HCT116 (cell line): ENCODE data around the gene LMLN. TPM values are rescaled to one million over a fixed set of nuclear protein-coding genes. Genes with fewer than 3 reads are reported as not detected.

Source experiments
- ATAC-seq: fragments of 200-7000 bp; cut with Tn5 transposase; 2 replicates; pipeline ENCODE4 v1.9.1; 2020; ENCODE audit warnings: mild to moderate bottlenecking, moderate library complexity
- BruUV-seq: library from RNA; stranded (reverse); fragments of 400-500 nt; replicated peaks from 2 replicates; lab custom pipeline; 2021; lab: Mats Ljungman, UMichigan
- CTCF ChIA-PET: fragments of 300-600 bp; sonication (Branson Sonifier 250); formaldehyde crosslinking; loops from one replicate; lab custom pipeline; 2021; ENCODE audit warnings: antibody characterized with exemption; lab: Charles Lee
- POLR2A ChIA-PET: fragments of 300-600, 350-600 bp; sonication (Branson Sonifier 250); formaldehyde crosslinking; loops from one replicate; lab custom pipeline; 2021; ENCODE audit warnings: antibody characterized with exemption; lab: Charles Lee
- RAD21 ChIA-PET, 2 experiments: fragments of 300-600 bp; sonication (Branson Sonifier 250); formaldehyde crosslinking; loops; one replicate each; lab custom pipeline; 2023; ENCODE audit warnings: low total read pairs in 2 of 2; ENCODE audit not compliant: uncharacterized antibody in 2 of 2, unreplicated experiment in 2 of 2, low non-redundant PET in 1 of 2; lab: Charles Lee
- DNase-seq: peaks from one replicate; pipeline ENCODE4 v3.0.0-alpha.2; 2010; ENCODE audit warnings: low read depth, low spot score
- H2AFZ ChIP-seq: fragments of 200-600 bp; shearing (Covaris generic), sonication (generic); 2 replicates; pipeline ENCODE4 v1.6.1; 2017; ENCODE audit warnings: low read depth, mixed run types, mixed read lengths, antibody characterized with exemption, low read length; ENCODE audit not compliant: poor library complexity, severe bottlenecking
- H3K27ac ChIP-seq: 2 replicates; pipeline ENCODE4 v1.5.1; 2012; ENCODE audit warnings: low read depth, low read length
- H3K27me3 ChIP-seq: fragments of 200-600 bp; sonication (generic); 2 replicates; pipeline ENCODE4 v1.6.1; 2016; ENCODE audit warnings: mixed run types, low read length, mixed read lengths; ENCODE audit not compliant: insufficient read depth
- H3K36me3 ChIP-seq, 2 experiments: fragments of 200-500 bp in 1 of 2; fragments of 200-600 bp in 1 of 2; sonication (Bioruptor generic) in 1 of 2; sonication (generic) in 1 of 2; 2 replicates each; pipeline versions ENCODE4 v1.5.1 to v1.6.1; 2014 to 2016; ENCODE audit warnings: low read length in 2 of 2, inconsistent platforms in 1 of 2, mixed read lengths in 1 of 2, mixed run types in 1 of 2; ENCODE audit not compliant: insufficient read depth in 2 of 2, control insufficient read depth in 1 of 2
- H3K4me1 ChIP-seq, 2 experiments: fragments of 200-600 bp in 1 of 2; sonication (generic) in 1 of 2; 2 replicates each; pipeline versions ENCODE4 v1.5.1 to v1.6.1; 2012 to 2017; ENCODE audit warnings: low read length in 2 of 2, inconsistent platforms in 1 of 2, mild to moderate bottlenecking in 1 of 2, mixed read lengths in 1 of 2, mixed run types in 1 of 2, moderate library complexity in 1 of 2; ENCODE audit not compliant: insufficient read depth in 2 of 2, control insufficient read depth in 1 of 2
- H3K4me2 ChIP-seq: fragments of 200-600 bp; sonication (generic); 2 replicates; pipeline ENCODE4 v1.6.1; 2017; ENCODE audit warnings: mixed run types, low read length, mixed read lengths
- H3K4me3 ChIP-seq, 2 experiments: fragments of 200-600 bp in 1 of 2; sonication (generic) in 1 of 2; replicated peaks in 1 of 2; 2 replicates each; pipeline ENCODE4 v1.5.1; 2011 to 2016; ENCODE audit warnings: low read length in 2 of 2, control low read depth in 1 of 2, low read depth in 1 of 2, mild to moderate bottlenecking in 1 of 2, mixed read lengths in 1 of 2, mixed run types in 1 of 2
- H3K79me2 ChIP-seq: fragments of 200-600 bp; sonication (generic); 2 replicates; pipeline ENCODE4 v1.6.1; 2017; ENCODE audit warnings: mild to moderate bottlenecking, mixed run types, low read length, moderate library complexity, mixed read lengths; ENCODE audit not compliant: insufficient read depth
- H3K9ac ChIP-seq: fragments of 200-600 bp; sonication (generic); 2 replicates; pipeline ENCODE4 v1.6.1; 2016; ENCODE audit warnings: low read length, mixed read lengths
- H3K9me2 ChIP-seq: fragments of 200-600 bp; sonication (generic), shearing (Covaris generic); 2 replicates; pipeline ENCODE4 v1.6.1; 2017; ENCODE audit warnings: mixed run types, mild to moderate bottlenecking, moderate library complexity; ENCODE audit not compliant: insufficient read depth
- H3K9me3 ChIP-seq, 2 experiments: fragments of 200-500 bp in 1 of 2; fragments of 200-600 bp in 1 of 2; sonication (Bioruptor generic) in 1 of 2; sonication (generic) in 1 of 2; 2 replicates each; pipeline ENCODE4 v1.6.1; 2014 to 2017; ENCODE audit warnings: low read length in 2 of 2, mixed read lengths in 2 of 2, inconsistent platforms in 1 of 2, low read depth in 1 of 2, mild to moderate bottlenecking in 1 of 2, mixed run types in 1 of 2, moderate library complexity in 1 of 2; ENCODE audit not compliant: control insufficient read depth in 1 of 2, insufficient read depth in 1 of 2
- H4K20me1 ChIP-seq: fragments of 200-600 bp; sonication (generic), shearing (Covaris generic); 2 replicates; pipeline ENCODE4 v1.6.1; 2017; ENCODE audit warnings: mixed run types, mild to moderate bottlenecking, moderate library complexity; ENCODE audit not compliant: insufficient read depth
- CBX3 ChIP-seq: IDR thresholded peaks from 2 replicates; pipeline ENCODE4 v1.6.1; 2012; ENCODE audit warnings: low read depth
- CTCF ChIP-seq, 3 experiments: fragments of 200-600 bp in 1 of 3; sonication (generic) in 1 of 3; IDR thresholded peaks in 2 of 3; conservative IDR thresholded peaks in 1 of 3; 2 replicates each; pipeline ENCODE4 v1.5.1; 2012 to 2017; ENCODE audit warnings: low read depth in 2 of 3, low read length in 2 of 3, antibody characterized with exemption in 1 of 3, borderline replicate concordance in 1 of 3, control low read depth in 1 of 3, mild to moderate bottlenecking in 1 of 3, mixed read lengths in 1 of 3, mixed run types in 1 of 3, moderate library complexity in 1 of 3; ENCODE audit not compliant: insufficient read depth in 1 of 3
- EZH2 ChIP-seq: fragments of 200-600 bp; sonication (generic); IDR thresholded peaks from 2 replicates; pipeline ENCODE4 v1.6.1; 2017; ENCODE audit warnings: antibody characterized with exemption, mixed run types
- JUND ChIP-seq: IDR thresholded peaks from 2 replicates; pipeline ENCODE4 v1.6.1; 2012
- SRF ChIP-seq: IDR thresholded peaks from 2 replicates; pipeline ENCODE4 v1.6.1; 2012; ENCODE audit warnings: low read depth
- intact Hi-C: fragments of 100-400 bp; cut with micrococcal nuclease; formaldehyde crosslinking; loops from 2 replicates; pipeline ENCODE4 v1.10.0; 2022
- total RNA-seq: library from RNA; stranded (reverse); gene quantifications from one replicate; pipeline ENCODE4 v1.2.1, GENCODE V29; 2021; ENCODE audit not compliant: unreplicated experiment

Gene LMLN
- total RNA-seq, 1 experiment from 2014 or later, result 7.2 TPM

GRCh38 chr3:198093112-198093679 is 133.2 kb downstream of the LMLN start:
- Histone ChIP-seq H3K27me3 (no peaks in the 10 kb centered on the region), H4K20me1 (no peaks in the 10 kb centered on the region)
- ATAC-seq, result no peak
- intact Hi-C loops, result no loop called here
- TF ChIP-seq CBX3 (no peak), JUND (no peak), CTCF (IDR thresholded peaks at IDR 0.05 in 2 of 3, conservative IDR thresholded peaks at IDR 0.05 in 1 of 3; ENCODE audit: borderline replicate concordance in 1 of 3, insufficient read depth in 1 of 3, low read depth in 2 of 3, low read length in 2 of 3) (no peak), EZH2 (no peak), SRF (no peak)
- TF ChIP-seq, all 23 proteins: peak for 0
- H3K4me2 ChIP-seq, result no peak overlapping the region
- CTCF ChIA-PET, result interaction anchor here (5.0 kb wide), 1 partner anchor 12 kb away, joined by 20 read pairs; no protein-coding TSS in a partner anchor
- RAD21 ChIA-PET, result no interaction called here
- H3K79me2 ChIP-seq, result no peaks in the 10 kb centered on the region
- no peaks in the 10 kb centered on the region for H3K9me2 ChIP-seq
- H3K4me3 ChIP-seq, result no peak overlapping the region
- H2AFZ ChIP-seq, result no peak overlapping the region
- no peaks in the 10 kb centered on the region for H3K36me3 ChIP-seq
- no peak for DNase-seq
- POLR2A ChIA-PET, result no interaction called here
- no peaks in the 10 kb centered on the region for H3K9me3 ChIP-seq
- H3K4me1 ChIP-seq, result no peaks in the 10 kb centered on the region
- no peak overlapping the region for H3K27ac ChIP-seq
- H3K9ac ChIP-seq, result no peak overlapping the region
- no TSS peak for BruUV-seq

Other genes starting within 250 kb of the LMLN start
- gene RUBCN, start 223.3 kb upstream of the LMLN start, total RNA-seq, result 21.4 TPM
- 70.7 TPM for gene FYTTD1, start 210.3 kb upstream of the LMLN start, total RNA-seq
- 38.1 TPM for gene LRCH3, start 169.0 kb upstream of the LMLN start, total RNA-seq
- gene RPL35A, start 10.0 kb upstream of the LMLN start, total RNA-seq, result 1,465 TPM